Astrocyte (in vitro differentiated cells and primary cell): ENCODE measurements around the gene LRTM2.

Source experiments
- EZH2 ChIP-seq: IDR thresholded peaks from 2 replicates; pipeline ENCODE4 v1.6.1; 2012; ENCODE audit warnings: mild to moderate bottlenecking, low read length, inconsistent platforms; ENCODE audit not compliant: insufficient read depth
- TF ChIP-seq, protein P1 (sequence below): IDR thresholded peaks from 2 replicates; pipeline ENCODE4 v1.5.1; 2011; ENCODE audit warnings: low read depth, mild to moderate bottlenecking, inconsistent platforms, low read length, moderate library complexity; ENCODE audit not compliant: insufficient read depth

DNA sequence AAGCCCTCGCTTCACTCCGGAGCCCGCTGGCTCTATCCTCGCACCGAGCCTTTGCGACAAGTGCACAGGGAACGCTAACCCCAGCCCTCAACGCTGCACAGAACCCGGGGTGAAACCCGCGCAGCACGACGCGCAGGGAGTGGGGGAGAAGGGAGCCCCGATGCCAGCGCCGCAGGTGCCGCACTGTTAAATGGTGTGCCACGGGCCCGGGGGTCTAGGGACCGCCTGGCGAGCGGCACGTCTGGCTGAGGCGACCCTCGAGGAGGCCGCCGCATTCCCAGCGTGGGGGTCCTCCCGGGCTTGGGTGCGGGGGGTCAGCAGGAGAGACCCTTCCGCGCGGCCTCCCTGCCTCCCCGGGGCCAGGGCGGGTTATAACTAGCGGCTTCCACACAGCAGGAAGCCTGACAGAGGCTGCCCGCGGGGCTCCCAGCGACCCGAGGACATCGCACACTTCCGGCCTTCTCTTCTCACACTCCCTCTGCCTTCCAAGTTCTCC lies 23.8 kb upstream of the LRTM2 start:
- TF ChIP-seq, protein P1, sequence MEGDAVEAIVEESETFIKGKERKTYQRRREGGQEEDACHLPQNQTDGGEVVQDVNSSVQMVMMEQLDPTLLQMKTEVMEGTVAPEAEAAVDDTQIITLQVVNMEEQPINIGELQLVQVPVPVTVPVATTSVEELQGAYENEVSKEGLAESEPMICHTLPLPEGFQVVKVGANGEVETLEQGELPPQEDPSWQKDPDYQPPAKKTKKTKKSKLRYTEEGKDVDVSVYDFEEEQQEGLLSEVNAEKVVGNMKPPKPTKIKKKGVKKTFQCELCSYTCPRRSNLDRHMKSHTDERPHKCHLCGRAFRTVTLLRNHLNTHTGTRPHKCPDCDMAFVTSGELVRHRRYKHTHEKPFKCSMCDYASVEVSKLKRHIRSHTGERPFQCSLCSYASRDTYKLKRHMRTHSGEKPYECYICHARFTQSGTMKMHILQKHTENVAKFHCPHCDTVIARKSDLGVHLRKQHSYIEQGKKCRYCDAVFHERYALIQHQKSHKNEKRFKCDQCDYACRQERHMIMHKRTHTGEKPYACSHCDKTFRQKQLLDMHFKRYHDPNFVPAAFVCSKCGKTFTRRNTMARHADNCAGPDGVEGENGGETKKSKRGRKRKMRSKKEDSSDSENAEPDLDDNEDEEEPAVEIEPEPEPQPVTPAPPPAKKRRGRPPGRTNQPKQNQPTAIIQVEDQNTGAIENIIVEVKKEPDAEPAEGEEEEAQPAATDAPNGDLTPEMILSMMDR, result no peak
- peak; percentile 48 for TF ChIP-seq EZH2
